Measurements from ENCODE around the gene ANXA9.

Gene ANXA9

DNA sequence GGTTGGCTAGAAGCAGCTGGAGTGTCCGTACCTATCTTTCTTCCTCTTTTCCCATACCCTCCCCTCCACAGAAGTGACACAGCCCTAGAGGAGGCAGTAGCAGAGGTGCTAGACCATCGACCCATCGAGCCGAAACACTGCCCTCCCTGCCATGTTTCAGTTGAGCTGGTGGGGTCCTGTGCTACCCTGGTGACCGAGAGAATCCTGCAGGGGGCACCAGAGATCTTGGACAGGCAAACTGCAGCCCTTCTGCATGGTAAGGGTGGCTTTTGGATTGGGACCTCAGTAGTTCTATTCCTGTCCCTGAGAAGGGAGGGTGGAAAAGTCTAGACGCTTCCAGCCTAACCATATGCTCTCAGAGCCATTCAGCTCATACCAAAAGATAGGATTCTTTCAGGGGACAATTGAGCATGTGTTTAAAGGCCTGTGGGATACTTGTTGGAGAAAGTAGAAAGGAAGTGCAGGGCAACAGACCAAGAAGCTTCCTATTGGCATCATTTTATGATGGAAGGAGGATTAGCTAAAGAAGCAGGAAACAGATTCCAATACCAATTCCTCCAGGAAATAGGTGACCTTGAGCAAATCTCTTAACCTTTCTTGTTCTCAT lies 42.6 kb downstream of the ANXA9 start:
- DNase-seq, result peak; percentile 59 to 94 (median 85)
- intact Hi-C loops (cut with DNase I), result no loop called here

GRCh38 chr1:151026460-151026859 lies 44.4 kb downstream of the ANXA9 start:
- intact Hi-C loops (cut with DNase I), result no loop called here
- DNase-seq, result no peak

- DNase-seq, result no peak
- intact Hi-C loops (cut with DNase I), result no loop called here
Measured at GRCh38 chr1:151032164-151032563, 50.1 kb downstream of the ANXA9 start.

DNA sequence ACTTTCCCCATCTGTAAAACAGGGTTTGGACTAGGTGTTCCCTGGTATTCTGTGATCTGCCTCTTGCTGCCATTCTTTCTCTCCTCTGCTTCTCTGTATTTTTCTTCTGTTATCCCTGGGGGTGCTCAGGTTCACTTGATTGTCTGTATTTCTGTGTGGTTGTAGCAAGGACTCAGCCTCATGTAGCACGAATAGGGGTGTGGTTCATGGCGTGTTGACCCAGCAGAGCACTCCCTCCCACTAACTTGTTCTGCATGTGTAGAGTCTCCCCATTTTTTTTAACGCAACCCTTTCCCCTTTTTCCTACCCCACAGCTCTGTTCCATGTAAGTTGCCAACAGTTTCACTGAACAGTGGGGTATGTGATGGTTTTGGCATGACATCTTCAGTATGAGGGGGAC lies 53.1 kb downstream of the ANXA9 start:
- intact Hi-C loops (cut with DNase I), result no loop called here
- DNase-seq, result no peak

- no peak for DNase-seq
- intact Hi-C loops (cut with DNase I), result no loop called here
Measured at GRCh38 chr1:151036356-151036755, 54.3 kb downstream of the ANXA9 start, which contains the start of gene BNIPL. Gene BNIPL, plus strand, starts transcription at chr1:151036586. Its CDS starts 140 bp downstream, at chr1:151036726.

DNA sequence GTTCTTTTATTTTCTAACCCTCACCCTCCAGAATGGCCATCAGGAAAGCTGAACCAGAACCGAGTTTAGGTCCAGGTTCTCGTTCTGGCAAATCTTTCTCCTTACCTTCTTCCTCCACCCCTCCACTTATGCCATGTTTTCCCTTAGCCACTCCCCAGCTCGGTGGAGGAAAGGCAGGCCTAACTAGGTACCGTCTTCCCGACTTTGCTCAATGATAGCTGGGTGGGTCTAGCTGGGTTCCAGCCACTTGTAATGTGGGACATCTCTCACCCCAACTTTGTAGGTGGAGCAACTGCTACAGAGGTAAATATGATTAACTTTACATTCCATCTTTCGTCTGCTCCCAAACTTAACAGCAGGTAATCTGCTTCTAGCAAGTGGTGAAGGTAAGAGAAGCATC lies 54.9 kb downstream of the ANXA9 start:
- intact Hi-C loops (cut with DNase I), result no loop called here
- DNase-seq, result no peak

GRCh38 chr1:151039521-151039920 lies 57.4 kb downstream of the ANXA9 start:
- intact Hi-C loops (cut with DNase I), result no loop called here
- DNase-seq, result no peak

- intact Hi-C loops (cut with DNase I), result no loop called here
- DNase-seq, result no peak
Measured at GRCh38 chr1:151043163-151043562, 61.1 kb downstream of the ANXA9 start.
